GM19238 (cell line): Measurements from ENCODE around the gene NOSTRIN.
"Not testable (repeated sequence)": the region's sequence is repeated elsewhere in the genome, so short reads cannot be mapped to it uniquely, and the experiment has no call there.

Source experiments
- DNase-seq: peaks from one replicate; pipeline ENCODE4 v3.0.0; 2011; ENCODE audit warnings: low spot score; ENCODE audit not compliant: insufficient read length

NOSTRIN gene

GRCh38 chr2:168874368-168875054 lies 72.1 kb downstream of the NOSTRIN start:
- DNase-seq, result no peak

GRCh38 chr2:168882163-168882562 lies 79.7 kb downstream of the NOSTRIN start:
- not testable (repeated sequence) for DNase-seq

GRCh38 chr2:168884975-168885374 lies 82.5 kb downstream of the NOSTRIN start:
- no peak for DNase-seq

- no peak for DNase-seq
These were observed 87.2 kb downstream of the NOSTRIN start for GRCh38 chr2:168889635-168890005.

- peak; percentile 89 for DNase-seq
These were observed 87.8 kb downstream of the NOSTRIN start, which contains the start of gene SPC25 for GRCh38 chr2:168890006-168890782. Gene SPC25 (minus strand): TSS chr2:168890430. CDS start chr2:168889519, 911 bp downstream.

GRCh38 chr2:168892327-168892726 lies 89.9 kb downstream of the NOSTRIN start:
- no peak for DNase-seq

- no peak for DNase-seq
These were observed 91.7 kb downstream of the NOSTRIN start for GRCh38 chr2:168894101-168894500.

GRCh38 chr2:168894720-168895119 lies 92.3 kb downstream of the NOSTRIN start:
- DNase-seq, result no peak

- no peak for DNase-seq
These were observed 93.3 kb downstream of the NOSTRIN start for GRCh38 chr2:168895771-168896170.

- no peak for DNase-seq
These were observed 94.3 kb downstream of the NOSTRIN start for GRCh38 chr2:168896783-168897182.

- DNase-seq, result no peak
These were observed 95.0 kb downstream of the NOSTRIN start for GRCh38 chr2:168897449-168897848.

- DNase-seq, result no peak
These were observed 98.6 kb downstream of the NOSTRIN start, which contains the start of gene G6PC2 for GRCh38 chr2:168901003-168901402. Gene G6PC2 (plus strand): TSS chr2:168901291. CDS start chr2:168901332, 41 bp downstream.

- no peak for DNase-seq
These were observed 101.5 kb downstream of the NOSTRIN start for GRCh38 chr2:168903888-168904287.

- DNase-seq, result no peak
These were observed 101.9 kb downstream of the NOSTRIN start for GRCh38 chr2:168904358-168904757.

- no peak for DNase-seq
These were observed 105.7 kb downstream of the NOSTRIN start for GRCh38 chr2:168907940-168908662.

GRCh38 chr2:168910330-168910729 lies 107.9 kb downstream of the NOSTRIN start:
- DNase-seq, result no peak

- no peak for DNase-seq
These were observed 110.0 kb downstream of the NOSTRIN start for GRCh38 chr2:168912466-168912865.

GRCh38 chr2:168912901-168913369 lies 110.5 kb downstream of the NOSTRIN start:
- DNase-seq, result no peak

- DNase-seq, result no peak
These were observed 111.1 kb downstream of the NOSTRIN start for GRCh38 chr2:168913495-168913894.
